GM23338 (cell line): ENCODE data around the gene BTBD16. TPM values are rescaled to one million over a fixed set of nuclear protein-coding genes. Genes with fewer than 3 reads are reported as not detected.

Experiments
- ATAC-seq: fragments of 200-7000 bp; cut with Tn5 transposase; 3 replicates; pipeline ENCODE4 v1.9.1; 2020
- DNase-seq: peaks from one replicate; pipeline ENCODE4 v3.0.0-alpha.2; 2015; ENCODE audit warnings: low spot score
- H2AFZ ChIP-seq: fragments of 200-600 bp; sonication (generic); 2 replicates; pipeline ENCODE4 v1.8.0; 2016; ENCODE audit warnings: antibody characterized with exemption, mild to moderate bottlenecking, moderate library complexity
- H3F3A ChIP-seq: fragments of 200-600 bp; sonication (generic); replicated peaks from 2 replicates; pipeline ENCODE4 v1.8.0; 2017; ENCODE audit warnings: antibody characterized with exemption, mixed run types, low read depth
- H3K27ac ChIP-seq: fragments of 200-600 bp; sonication (generic); 2 replicates; pipeline ENCODE4 v1.6.1; 2016; ENCODE audit warnings: low read depth
- H3K27me3 ChIP-seq: fragments of 200-600 bp; sonication (generic); 2 replicates; pipeline ENCODE4 v1.8.0; 2016; ENCODE audit warnings: mild to moderate bottlenecking, mixed run types, moderate library complexity; ENCODE audit not compliant: insufficient read depth
- H3K36me3 ChIP-seq: fragments of 200-600 bp; sonication (generic); 2 replicates; pipeline ENCODE4 v1.8.0; 2016; ENCODE audit warnings: mild to moderate bottlenecking; ENCODE audit not compliant: insufficient read depth
- H3K4me1 ChIP-seq: fragments of 200-600 bp; sonication (generic); 2 replicates; pipeline ENCODE4 v1.8.0; 2016; ENCODE audit warnings: mild to moderate bottlenecking, moderate library complexity; ENCODE audit not compliant: insufficient read depth
- H3K4me2 ChIP-seq: fragments of 200-600 bp; sonication (generic); 2 replicates; pipeline ENCODE4 v1.7.1; 2017; ENCODE audit warnings: mixed run types
- H3K4me3 ChIP-seq: fragments of 200-600 bp; sonication (generic); 2 replicates; pipeline ENCODE4 v1.6.1; 2016; ENCODE audit warnings: mixed run types
- H3K79me2 ChIP-seq: fragments of 200-600 bp; sonication (generic); replicated peaks from 2 replicates; pipeline ENCODE4 v1.8.0; 2017; ENCODE audit warnings: mild to moderate bottlenecking; ENCODE audit not compliant: insufficient read depth
- H3K9me2 ChIP-seq: fragments of 200-600 bp; sonication (generic); 2 replicates; pipeline ENCODE4 v1.8.0; 2017; ENCODE audit not compliant: insufficient read depth
- H4K20me1 ChIP-seq: fragments of 200-600 bp; sonication (generic); replicated peaks from 2 replicates; pipeline ENCODE4 v1.8.0; 2017; ENCODE audit warnings: mild to moderate bottlenecking; ENCODE audit not compliant: insufficient read depth
- H3K27ac Mint-ChIP-seq: 2 replicates; pipeline ENCODE4 v1.8.0; 2020; ENCODE audit warnings: inconsistent platforms, mild to moderate bottlenecking, moderate library complexity, mixed read lengths
- H3K27me3 Mint-ChIP-seq: 3 replicates; pipeline ENCODE4 v1.8.0; 2022; ENCODE audit warnings: low read depth, mild to moderate bottlenecking, moderate library complexity, mixed read lengths, inconsistent platforms; ENCODE audit not compliant: insufficient read depth, poor library complexity
- H3K36me3 Mint-ChIP-seq: 3 replicates; pipeline ENCODE4 v1.8.0; 2021; ENCODE audit warnings: low read depth, mild to moderate bottlenecking, inconsistent platforms, moderate library complexity, mixed read lengths
- H3K4me1 Mint-ChIP-seq: 3 replicates; pipeline ENCODE4 v1.8.0; 2020; ENCODE audit warnings: mild to moderate bottlenecking, inconsistent platforms, mixed read lengths
- H3K4me3 Mint-ChIP-seq: 3 replicates; pipeline ENCODE4 v1.8.0; 2021; ENCODE audit warnings: moderate library complexity, mild to moderate bottlenecking, inconsistent platforms, mixed read lengths
- H3K9me3 Mint-ChIP-seq: 3 replicates; pipeline ENCODE4 v1.8.0; 2020; ENCODE audit warnings: moderate library complexity, mild to moderate bottlenecking, inconsistent platforms, mixed read lengths
- CREB1 ChIP-seq: fragments of 250-450 bp; sonication (Bioruptor Pico); IDR thresholded peaks from 2 replicates; pipeline ENCODE4 v1.5.0; 2020; ENCODE audit warnings: low read depth, mild to moderate bottlenecking, moderate library complexity
- EZH2 ChIP-seq: fragments of 200-600 bp; sonication (generic); IDR thresholded peaks from one replicate; pipeline ENCODE4 v1.8.0; 2017; ENCODE audit warnings: antibody characterized with exemption, mild to moderate bottlenecking, low read depth; ENCODE audit not compliant: unreplicated experiment
- JUNB ChIP-seq: IDR thresholded peaks from one replicate; pipeline ENCODE4 v1.6.1; 2016; ENCODE audit warnings: antibody characterized with exemption; ENCODE audit not compliant: unreplicated experiment
- POLR2AphosphoS5 ChIP-seq: IDR thresholded peaks from 2 replicates; pipeline ENCODE4 v1.6.1; 2016; ENCODE audit warnings: antibody characterized with exemption, low read depth
- STAT1 ChIP-seq: IDR thresholded peaks from one replicate; pipeline ENCODE4 v1.6.1; 2016; ENCODE audit warnings: antibody characterized with exemption; ENCODE audit not compliant: unreplicated experiment
- ZNF331 ChIP-seq: fragments of 250-450 bp; sonication (Bioruptor Pico); IDR thresholded peaks from 2 replicates; pipeline ENCODE4 v1.5.0; 2020; ENCODE audit warnings: low read depth, mild to moderate bottlenecking, moderate library complexity
- ZNF462 ChIP-seq: fragments of 250-450 bp; sonication (Bioruptor Pico); IDR thresholded peaks from 2 replicates; pipeline ENCODE4 v1.5.0; 2020; ENCODE audit warnings: mild to moderate bottlenecking, moderate library complexity
- polyA plus RNA-seq: library from polyadenylated mRNA; unstranded; fragments of >200 nt; fragmentation: Nextera tagmentation; extraction: Ambion mirVana; gene quantifications from 2 replicates; pipeline ENCODE4 v1.2.1, GENCODE V29; 2016
- total RNA-seq: library from RNA; depleted of rRNA; stranded (reverse); fragments of >200 nt; shearing (Covaris generic); gene quantifications from 2 replicates; pipeline ENCODE4 v1.2.3, GENCODE V29; 2014
- TF ChIP-seq, protein P1 (sequence below): IDR thresholded peaks from 2 replicates; pipeline ENCODE4 v1.6.1; 2016; ENCODE audit warnings: antibody characterized with exemption

BTBD16 gene
- total and polyA plus RNA-seq, 2 experiments from 2014 or later, result not detected

DNA sequence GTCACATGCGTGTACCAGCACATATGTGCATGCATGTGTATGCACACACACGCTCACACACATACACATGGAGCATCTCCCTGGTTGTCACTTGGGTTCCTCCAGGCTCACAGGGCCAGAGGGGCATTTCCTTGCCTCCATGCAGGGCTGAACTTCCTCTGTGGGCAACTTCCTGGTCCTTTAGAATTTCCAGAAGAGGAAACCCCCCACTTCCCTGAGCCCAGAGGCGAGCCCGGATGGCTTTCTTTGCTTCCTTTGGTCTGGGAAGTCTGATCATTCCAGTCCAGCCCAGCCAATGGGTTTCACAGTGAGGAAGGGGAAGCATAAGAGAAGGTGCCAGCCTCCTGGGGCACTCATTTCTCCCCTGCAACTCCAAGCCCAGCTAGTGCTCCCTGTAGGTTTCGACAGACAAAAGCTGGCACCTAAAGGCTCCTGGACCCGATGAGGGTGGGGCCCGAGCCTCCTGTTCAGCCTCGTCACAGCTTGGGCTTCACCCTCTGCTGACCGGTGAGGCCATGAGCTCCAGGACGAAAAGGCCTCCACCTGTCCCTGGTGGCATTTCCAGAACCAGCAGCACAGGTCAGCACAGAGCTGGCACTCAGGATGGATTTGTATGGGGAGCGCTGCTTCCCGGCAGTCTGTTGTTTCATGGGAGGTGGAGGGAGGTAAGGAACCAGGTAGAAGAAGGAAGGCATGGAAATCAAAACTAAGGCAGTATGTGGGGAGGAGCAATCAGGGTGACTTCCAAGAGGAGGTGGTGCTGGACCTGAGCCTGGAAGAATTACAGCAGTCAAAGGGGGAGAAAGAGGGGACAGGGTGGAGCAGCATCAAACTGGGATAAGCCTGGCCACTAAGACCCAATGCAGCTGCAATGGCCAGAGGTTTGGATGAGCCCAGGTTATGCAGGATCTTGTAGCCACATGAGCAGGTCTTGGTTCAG is 23.7 kb downstream of the BTBD16 start:
- peaks cover 6% of the 10 kb centered on the region for H3K27me3 Mint-ChIP-seq
- H3K9me3 Mint-ChIP-seq, result no peaks in the 10 kb centered on the region
- peaks cover 5% of the 10 kb centered on the region; the same call in 2 of the 3 replicates for H3K4me1 Mint-ChIP-seq
- DNase-seq, result no peak
- H3K4me2 ChIP-seq, result no peak overlapping the region
- no peak overlapping the region for H3K4me3 ChIP-seq
- no peaks in the 10 kb centered on the region for H3K4me1 ChIP-seq
- no peaks in the 10 kb centered on the region for H3K79me2 ChIP-seq
- no peaks in the 10 kb centered on the region for H3K27me3 ChIP-seq
- no peaks in the 10 kb centered on the region for H3K36me3 ChIP-seq
- ATAC-seq, result no peak
- H3K27ac ChIP-seq, result no peak overlapping the region
- no peak overlapping the region for H2AFZ ChIP-seq
- TF ChIP-seq STAT1 (no peak), ZNF462 (CRISPR knock-in tag) (no peak), POLR2AphosphoS5 (no peak), JUNB (no peak), ZNF331 (no peak)
- no peaks in the 10 kb centered on the region for H3K9me2 ChIP-seq
- no peaks in the 10 kb centered on the region for H3F3A ChIP-seq
- H3K36me3 Mint-ChIP-seq, result no peaks in the 10 kb centered on the region
- H4K20me1 ChIP-seq, result no peaks in the 10 kb centered on the region
- no peak overlapping the region for H3K4me3 Mint-ChIP-seq
- H3K27ac Mint-ChIP-seq, result no peak overlapping the region

- no peaks in the 10 kb centered on the region for H3F3A ChIP-seq
- Mint-ChIP-seq H3K4me1 (peaks cover 5% of the 10 kb centered on the region), H3K4me3 (no peak overlapping the region), H3K36me3 (no peaks in the 10 kb centered on the region), H3K27me3 (peaks cover 5% of the 10 kb centered on the region), H3K27ac (no peak overlapping the region), H3K9me3 (no peaks in the 10 kb centered on the region)
- no peak overlapping the region for H3K27ac ChIP-seq
- H3K79me2 ChIP-seq, result no peaks in the 10 kb centered on the region
- H3K4me1 ChIP-seq, result no peaks in the 10 kb centered on the region
- no peak overlapping the region for H3K4me3 ChIP-seq
- ATAC-seq (no peak), DNase-seq (no peak)
- no peaks in the 10 kb centered on the region for H3K36me3 ChIP-seq
- TF ChIP-seq STAT1 (no peak), CREB1 (CRISPR knock-in tag) (no peak), EZH2 (no peak), POLR2AphosphoS5 (no peak)
- TF ChIP-seq, protein P1, sequence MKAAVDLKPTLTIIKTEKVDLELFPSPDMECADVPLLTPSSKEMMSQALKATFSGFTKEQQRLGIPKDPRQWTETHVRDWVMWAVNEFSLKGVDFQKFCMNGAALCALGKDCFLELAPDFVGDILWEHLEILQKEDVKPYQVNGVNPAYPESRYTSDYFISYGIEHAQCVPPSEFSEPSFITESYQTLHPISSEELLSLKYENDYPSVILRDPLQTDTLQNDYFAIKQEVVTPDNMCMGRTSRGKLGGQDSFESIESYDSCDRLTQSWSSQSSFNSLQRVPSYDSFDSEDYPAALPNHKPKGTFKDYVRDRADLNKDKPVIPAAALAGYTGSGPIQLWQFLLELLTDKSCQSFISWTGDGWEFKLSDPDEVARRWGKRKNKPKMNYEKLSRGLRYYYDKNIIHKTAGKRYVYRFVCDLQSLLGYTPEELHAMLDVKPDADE, result no peak
- H3K9me2 ChIP-seq, result no peaks in the 10 kb centered on the region
- H4K20me1 ChIP-seq, result no peaks in the 10 kb centered on the region
- H3K4me2 ChIP-seq, result no peak overlapping the region
- H3K27me3 ChIP-seq, result no peaks in the 10 kb centered on the region
- H2AFZ ChIP-seq, result no peak overlapping the region
Measured at GRCh38 chr10:122295451-122295809, 24.3 kb downstream of the BTBD16 start.
